ENCODE results near the gene ADAMTS19.
"Not testable (repeated sequence)": the region's sequence is repeated elsewhere in the genome, so short reads cannot be mapped to it uniquely, and the experiment has no call there.

ADAMTS19 gene

GRCh38 chr5:129459777-129460671 lies at the start of gene ADAMTS19:
Gene ADAMTS19, plus strand, starts transcription at chr5:129460298. Its CDS starts 94 bp downstream, at chr5:129460392.
- no peak for DNase-seq (ENCODE audit: low read depth)

- DNase-seq (ENCODE audit: low read depth) = no peak
Measured at GRCh38 chr5:129410488-129410887, 49.6 kb upstream of the ADAMTS19 start.

GRCh38 chr5:129412721-129413120 lies 47.4 kb upstream of the ADAMTS19 start:
- DNase-seq (ENCODE audit: low read depth) = no peak

GRCh38 chr5:129413570-129413969 lies 46.5 kb upstream of the ADAMTS19 start:
- DNase-seq (ENCODE audit: low read depth) = no peak

GRCh38 chr5:129419292-129419691 lies 40.8 kb upstream of the ADAMTS19 start:
- DNase-seq (ENCODE audit: low read depth) = no peak

- no peak for DNase-seq (ENCODE audit: low read depth)
Measured at GRCh38 chr5:129425031-129425430, 35.1 kb upstream of the ADAMTS19 start.

GRCh38 chr5:129426071-129426470 lies 34.0 kb upstream of the ADAMTS19 start:
- DNase-seq (ENCODE audit: low read depth) = no peak

- DNase-seq (ENCODE audit: low read depth) = not testable (repeated sequence)
Measured at GRCh38 chr5:129428636-129429035, 31.5 kb upstream of the ADAMTS19 start.

- no peak for DNase-seq (ENCODE audit: low read depth)
Measured at GRCh38 chr5:129431406-129431805, 28.7 kb upstream of the ADAMTS19 start.

GRCh38 chr5:129438322-129438721 lies 21.8 kb upstream of the ADAMTS19 start:
- DNase-seq (ENCODE audit: low read depth) = no peak

GRCh38 chr5:129440424-129440823 lies 19.7 kb upstream of the ADAMTS19 start:
- no peak for DNase-seq (ENCODE audit: low read depth)

- no peak for DNase-seq (ENCODE audit: low read depth)
Measured at GRCh38 chr5:129441096-129441495, 19.0 kb upstream of the ADAMTS19 start.

GRCh38 chr5:129445379-129445778 lies 14.7 kb upstream of the ADAMTS19 start:
- DNase-seq (ENCODE audit: low read depth) = no peak

GRCh38 chr5:129447968-129448367 lies 12.1 kb upstream of the ADAMTS19 start:
- DNase-seq (ENCODE audit: low read depth) = no peak

- no peak for DNase-seq (ENCODE audit: low read depth)
Measured at GRCh38 chr5:129448654-129449053, 11.4 kb upstream of the ADAMTS19 start.

- DNase-seq (ENCODE audit: low read depth) = no peak
Measured at GRCh38 chr5:129454461-129454860, 5.6 kb upstream of the ADAMTS19 start.

- DNase-seq (ENCODE audit: low read depth) = no peak
Measured at GRCh38 chr5:129459450-129459776, 685 bp upstream of the ADAMTS19 start.

- no peak for DNase-seq (ENCODE audit: low read depth)
Measured at GRCh38 chr5:129460672-129460935, 506 bp downstream of the ADAMTS19 start.

- DNase-seq (ENCODE audit: low read depth) = no peak
Measured at GRCh38 chr5:129460936-129461710, 1.0 kb downstream of the ADAMTS19 start.

GRCh38 chr5:129461711-129462332 lies 1.7 kb downstream of the ADAMTS19 start:
- no peak for DNase-seq (ENCODE audit: low read depth)

- no peak for DNase-seq (ENCODE audit: low read depth)
Measured at GRCh38 chr5:129465776-129466344, 5.8 kb downstream of the ADAMTS19 start.

- DNase-seq (ENCODE audit: low read depth) = no peak
Measured at GRCh38 chr5:129474544-129474943, 14.4 kb downstream of the ADAMTS19 start.

GRCh38 chr5:129476751-129477150 lies 16.7 kb downstream of the ADAMTS19 start:
- no peak for DNase-seq (ENCODE audit: low read depth)

Measured in stimulated activated CD8-positive, alpha-beta memory T cell treated with anti-CD3 and anti-CD28 coated beads, Interleukin-12 subunit alpha, Interleukin-12 subunit beta, amount 100 ng/mL, for 4 hours (primary cell).